Thyroid gland (tissue), 4 donors: ENCODE results near the gene CLEC4G.

ENCODE experiments used
- CTCF ChIP-seq, 6 experiments: fragments of 200-600 bp in 3 of 6; fragments of 450-650 bp in 3 of 6; sonication (generic) in 3 of 6; IDR thresholded peaks; one replicate each; pipeline ENCODE4 v1.5.1; 2016 to 2019; ENCODE audit warnings: antibody characterized with exemption in 6 of 6, mild to moderate bottlenecking in 2 of 6, inconsistent platforms in 1 of 6, moderate library complexity in 1 of 6
- POLR2A ChIP-seq, 2 donors: fragments of 450-650 bp; IDR thresholded peaks; one replicate each; pipeline ENCODE4 v1.6.1; 2017; ENCODE audit warnings: antibody characterized with exemption in 2 of 2, mild to moderate bottlenecking in 2 of 2, moderate library complexity in 1 of 2

- no peak for TF ChIP-seq CTCF (IDR thresholded peaks at IDR 0.05)
- TF ChIP-seq POLR2A (IDR thresholded peaks at IDR 0.05) = no peak
These were observed 44.7 kb downstream of the CLEC4G start for GRCh38 chr19:7687177-7687576.
